Inferior parietal cortex (tissue), 1 donor: ENCODE data around the gene TNFRSF14.

ENCODE experiments used
- DNase-seq: peaks from one replicate; pipeline ENCODE4 v3.0.0-alpha.2; 2016; ENCODE audit errors: extremely low spot score

TNFRSF14 gene

GRCh38 chr1:2556277-2556677 is at the start of gene TNFRSF14:
TNFRSF14 (plus strand) TSS chr1:2556371; CDS start chr1:2556665, 294 bp downstream.
- peak; percentile 16 for DNase-seq

DNA sequence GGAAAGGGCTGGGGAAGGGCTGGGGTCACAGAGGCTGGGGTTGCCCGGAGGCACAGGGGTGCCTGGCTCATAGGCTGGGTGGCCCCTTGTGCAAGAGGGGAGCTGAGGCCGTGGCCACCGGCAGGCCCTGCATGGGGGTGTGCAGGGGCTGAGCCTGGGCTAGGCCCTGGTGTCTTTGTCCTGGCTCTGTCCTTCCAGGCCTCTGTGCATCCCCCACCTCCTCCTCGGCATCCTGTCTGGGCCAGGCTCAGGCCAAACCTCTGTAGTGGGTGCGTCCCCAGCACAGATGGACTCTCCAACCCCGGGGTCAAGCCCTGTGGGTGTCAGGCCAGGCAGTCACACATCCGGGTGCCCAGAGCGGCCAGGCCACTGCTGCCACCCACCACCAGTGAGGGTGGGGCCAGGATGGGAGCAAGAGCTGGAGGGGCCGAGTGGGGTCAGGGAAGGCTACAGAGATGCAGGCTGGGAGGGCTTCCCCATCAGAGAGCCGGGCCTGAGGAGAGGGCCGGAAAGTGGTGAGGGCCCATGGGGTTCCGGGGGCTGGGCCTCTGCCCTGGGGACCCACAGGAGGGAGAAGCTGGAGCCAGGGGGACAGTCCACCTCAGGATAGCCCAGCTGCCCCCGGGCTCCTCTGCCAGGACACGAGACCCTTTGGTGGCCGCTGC is 49.1 kb upstream of the TNFRSF14 start:
- no peak for DNase-seq

GRCh38 chr1:2507744-2508155 is 48.4 kb upstream of the TNFRSF14 start:
- no peak for DNase-seq

DNA sequence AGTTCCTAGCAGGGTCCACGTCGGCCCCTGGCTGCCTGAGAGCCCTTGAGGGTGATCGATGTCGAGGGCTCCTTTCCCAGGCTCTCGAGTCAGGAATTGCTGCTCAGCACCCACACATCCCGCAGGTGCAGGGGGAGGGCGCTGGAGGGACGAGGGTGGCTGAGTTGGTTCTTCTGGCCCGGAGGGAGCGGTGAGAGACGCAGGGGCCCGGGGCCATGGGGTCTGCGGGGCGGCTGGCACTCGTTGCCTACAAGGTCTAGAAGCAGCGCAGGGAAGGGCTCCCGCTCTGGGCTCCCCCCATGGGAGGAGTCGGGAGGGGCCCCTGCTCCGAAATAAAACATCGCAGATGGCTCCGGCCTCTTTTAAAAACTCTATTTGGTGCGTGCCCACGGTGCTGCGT is 48.0 kb upstream of the TNFRSF14 start:
- no peak for DNase-seq

DNA sequence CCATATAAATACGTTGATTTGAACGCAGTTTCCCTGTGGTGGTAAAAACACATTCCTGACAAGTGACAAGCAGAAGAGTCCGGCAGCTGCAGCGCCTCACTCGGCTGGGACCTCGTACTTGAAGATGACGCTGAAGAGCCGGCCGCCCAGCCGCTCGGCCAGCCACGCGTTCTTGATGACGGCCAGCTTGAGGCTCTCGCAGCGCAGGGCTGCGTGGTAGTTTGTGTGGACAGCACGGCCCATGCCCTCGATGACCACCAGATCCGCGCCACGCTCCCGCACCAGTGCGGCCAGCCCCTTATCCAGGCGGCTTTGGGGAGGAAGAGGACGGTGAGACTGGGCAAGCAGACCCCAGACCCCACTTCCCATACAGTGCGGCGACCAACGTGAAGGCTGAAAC is 47.4 kb upstream of the TNFRSF14 start:
- no peak for DNase-seq

DNA sequence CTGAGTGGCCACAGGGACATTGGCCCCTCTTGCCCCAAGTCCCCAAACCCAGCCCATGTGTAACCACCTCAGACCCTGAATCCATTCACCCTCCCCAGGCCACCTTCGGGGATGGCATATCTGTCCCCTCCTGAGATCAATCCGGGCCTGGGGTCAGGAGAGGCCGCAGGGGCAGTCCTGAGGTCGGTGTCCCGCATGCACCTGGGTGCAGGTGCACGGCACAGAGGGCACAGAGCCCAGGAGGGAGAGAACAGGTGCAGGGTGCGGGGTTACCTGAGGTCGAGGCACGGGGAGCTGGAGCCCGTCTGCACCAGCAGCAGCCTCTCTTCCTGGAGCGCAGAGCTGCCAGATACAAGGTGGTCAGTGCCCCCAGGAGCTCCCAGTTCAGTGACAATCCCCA is 46.6 kb upstream of the TNFRSF14 start:
- DNase-seq = no peak

GRCh38 chr1:2510366-2511155 is 45.6 kb upstream of the TNFRSF14 start:
- DNase-seq = no peak

DNA sequence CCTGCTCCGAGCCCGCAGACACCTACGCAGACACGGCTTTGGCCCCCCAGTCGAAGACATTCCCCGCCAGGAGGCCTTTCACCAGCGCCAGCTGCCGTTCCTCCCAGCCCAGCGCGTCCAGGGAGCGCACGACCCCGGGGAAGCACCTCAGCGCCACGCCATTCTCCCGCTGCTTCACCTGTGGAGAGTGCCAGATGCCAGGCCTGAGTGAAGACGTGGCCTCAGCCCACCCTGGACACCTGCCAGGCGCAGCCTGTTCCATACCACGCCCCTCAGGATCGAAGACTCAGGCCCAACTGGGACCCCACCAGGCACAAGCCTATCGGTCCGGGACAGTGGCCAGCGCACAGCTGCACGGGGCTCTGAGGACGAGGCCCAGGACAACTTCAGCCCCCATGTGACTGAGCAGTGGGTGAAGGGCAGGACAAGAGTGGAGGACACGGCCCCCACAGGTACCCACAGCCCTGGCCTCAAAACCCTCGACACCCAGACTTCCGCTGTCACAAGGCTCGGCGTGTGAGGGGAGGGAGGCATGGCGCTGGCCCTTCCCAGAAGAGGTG is 43.2 kb upstream of the TNFRSF14 start:
- DNase-seq = no peak

- DNase-seq = no peak
These were observed 42.1 kb upstream of the TNFRSF14 start for GRCh38 chr1:2513939-2514652.

DNA sequence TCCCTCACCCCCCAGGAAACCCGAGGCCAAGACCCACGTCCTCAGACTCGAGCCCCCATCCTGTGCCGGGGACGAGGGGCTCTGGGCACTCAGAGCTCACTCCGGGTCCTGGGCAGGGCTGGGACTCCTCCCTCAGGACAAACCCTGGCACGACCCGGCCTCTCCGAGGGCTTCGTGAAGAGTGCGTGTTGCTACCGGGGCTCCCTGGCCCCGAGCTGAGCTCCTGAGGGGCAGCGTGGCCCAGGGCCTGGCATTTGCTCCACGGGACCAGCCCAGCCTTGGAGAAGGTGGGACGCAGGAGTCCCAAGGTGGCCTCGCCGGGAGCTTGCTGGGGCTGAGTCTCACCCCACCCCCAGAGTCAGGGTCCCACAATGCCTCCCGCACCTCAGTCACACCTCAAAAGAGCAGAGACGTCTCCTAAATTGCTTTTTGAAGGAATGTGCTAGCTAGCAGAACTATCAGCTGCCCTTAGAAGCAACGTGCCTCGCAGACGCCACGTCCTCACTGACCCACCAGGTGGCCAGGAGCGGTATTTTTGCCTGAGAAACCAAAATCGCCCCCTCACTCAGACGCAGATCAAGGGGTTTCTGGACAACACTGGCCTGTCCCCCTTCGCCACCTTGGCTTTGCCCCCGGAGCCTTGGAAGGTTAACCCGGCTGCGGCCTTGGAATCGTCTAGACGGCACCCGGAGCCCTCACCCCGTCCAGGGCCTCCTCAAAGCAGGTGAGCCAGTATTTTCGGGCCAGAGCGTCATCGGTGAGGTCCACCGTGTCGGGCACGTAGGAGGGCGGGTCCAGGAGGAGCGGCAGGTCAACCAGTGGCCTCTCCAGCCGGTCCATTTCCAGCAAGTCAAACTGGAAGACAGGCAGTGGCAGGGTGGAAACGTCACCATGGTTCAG is 41.1 kb upstream of the TNFRSF14 start:
- no peak for DNase-seq

DNA sequence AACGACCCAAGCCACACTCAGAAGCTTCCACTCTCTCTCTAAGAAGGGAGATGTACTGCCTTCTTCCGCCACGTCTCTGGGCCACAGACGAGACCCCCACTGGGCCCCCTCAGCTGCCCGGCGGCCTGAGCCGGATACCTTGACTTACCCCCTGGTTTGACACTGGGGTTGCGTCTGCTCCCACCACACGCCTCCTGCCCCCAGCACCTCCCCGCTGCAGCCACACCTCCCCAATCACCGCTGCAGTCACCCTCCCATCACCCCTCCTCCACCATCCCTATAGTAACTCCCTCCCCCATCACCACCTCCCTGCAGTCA is 40.4 kb upstream of the TNFRSF14 start:
- no peak for DNase-seq

DNA sequence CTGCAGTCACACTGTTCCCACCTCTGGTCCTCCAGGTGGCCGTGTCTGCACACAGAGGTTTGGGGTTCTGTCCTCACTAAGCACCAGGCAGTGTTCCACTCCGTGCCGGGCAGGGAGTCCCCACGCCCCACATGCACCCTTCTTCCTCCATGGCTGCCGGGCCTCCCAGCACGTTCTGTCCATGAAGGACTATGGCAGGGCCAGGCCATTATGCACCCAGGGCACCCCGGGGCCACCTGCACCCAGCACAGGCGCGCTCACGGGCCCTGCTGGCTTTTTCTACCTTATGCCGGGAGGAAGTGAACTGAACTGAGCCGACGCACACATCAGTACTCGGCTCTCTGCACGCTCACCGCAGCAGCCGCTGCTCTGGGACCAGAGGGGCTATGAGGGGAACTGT is 40.0 kb upstream of the TNFRSF14 start:
- DNase-seq = no peak

GRCh38 chr1:2516946-2517345 is 39.2 kb upstream of the TNFRSF14 start:
- no peak for DNase-seq

- DNase-seq = no peak
These were observed 38.2 kb upstream of the TNFRSF14 start for GRCh38 chr1:2517966-2518365.

DNA sequence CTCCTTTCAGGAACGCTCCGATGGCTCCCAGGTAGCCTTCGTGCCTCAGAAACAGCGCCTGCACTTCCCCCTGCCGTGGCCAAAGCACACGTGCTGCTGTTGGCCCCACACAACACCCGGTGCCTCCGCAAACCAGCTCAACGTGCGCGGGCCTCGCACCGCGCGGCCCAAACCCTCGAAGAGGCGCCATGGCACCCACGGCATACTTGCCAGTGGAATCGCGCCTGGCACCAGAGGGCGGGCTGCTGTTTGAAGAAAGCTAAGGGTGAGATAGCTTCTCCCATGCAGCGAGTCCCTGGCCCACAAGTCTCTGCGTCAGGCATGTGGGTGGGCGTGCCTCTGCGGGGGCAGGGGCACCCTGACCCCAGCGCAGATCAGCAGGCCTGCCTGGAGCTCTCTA is 37.6 kb upstream of the TNFRSF14 start:
- DNase-seq = no peak

DNA sequence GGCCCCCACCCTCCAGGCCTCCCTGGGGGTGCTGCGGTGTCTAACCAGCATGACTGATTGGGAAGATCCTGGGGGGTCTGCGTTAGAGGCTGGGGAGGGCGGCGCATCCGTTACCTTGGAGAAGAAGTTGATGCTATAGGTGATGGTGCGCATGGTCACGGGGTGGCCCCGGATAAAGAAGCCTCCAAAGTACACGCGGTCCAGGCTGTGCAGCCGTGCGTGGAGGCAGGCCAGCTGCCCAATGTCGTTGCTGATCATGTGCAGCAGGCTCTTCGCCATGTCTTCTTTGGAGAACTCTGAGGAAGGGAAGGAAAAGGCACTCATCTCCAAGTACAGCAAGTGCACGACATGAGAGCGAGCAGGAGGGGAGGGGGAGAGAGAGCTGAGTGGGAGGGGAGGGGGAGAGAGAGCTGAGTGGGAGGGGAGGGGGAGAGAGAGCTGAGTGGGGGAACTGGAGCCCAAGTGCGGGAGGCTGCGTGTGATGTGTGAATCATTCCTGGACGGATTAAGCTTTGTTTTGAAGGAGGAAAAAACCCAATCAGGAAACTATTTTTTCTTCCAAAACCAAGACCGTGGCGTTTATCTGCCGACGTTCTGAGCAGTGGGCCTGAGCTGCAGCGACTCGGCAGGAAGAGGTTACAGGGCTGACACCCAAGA is 37.0 kb upstream of the TNFRSF14 start:
- no peak for DNase-seq

GRCh38 chr1:2519729-2520128 is 36.4 kb upstream of the TNFRSF14 start:
- DNase-seq = no peak

GRCh38 chr1:2520206-2520605 is 36.0 kb upstream of the TNFRSF14 start:
- no peak for DNase-seq

GRCh38 chr1:2520806-2521205 is 35.4 kb upstream of the TNFRSF14 start:
- DNase-seq = no peak

DNA sequence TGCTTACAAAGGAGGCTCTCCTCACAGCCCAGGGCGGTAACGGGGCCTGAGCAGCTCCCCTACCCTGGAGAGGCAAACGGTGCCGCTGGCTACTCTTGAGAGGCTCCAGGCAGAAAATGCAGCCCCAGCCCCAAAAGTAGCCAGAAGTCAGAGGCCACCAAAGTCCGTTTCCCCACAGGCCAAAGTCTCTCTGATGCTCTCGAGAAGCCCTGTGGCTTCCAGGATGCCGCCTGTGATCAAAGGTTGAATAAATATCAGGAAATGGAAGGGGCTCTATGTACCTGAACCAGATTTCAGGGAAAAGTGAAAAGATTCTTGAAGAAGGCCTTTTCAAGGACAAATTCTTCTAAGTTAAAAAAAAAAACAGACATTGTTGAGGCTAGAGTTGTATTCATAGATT is 33.9 kb upstream of the TNFRSF14 start:
- no peak for DNase-seq
